NT2/D1 (cell line): ENCODE measurements around the gene TM4SF1.

Source experiments
- DNase-seq: peaks from one replicate; pipeline ENCODE4 v3.0.0-alpha.2; 2011; ENCODE audit warnings: low read depth, low spot score
- H3K27me3 ChIP-seq: 2 replicates; pipeline ENCODE4 v1.6.0; 2011; ENCODE audit warnings: mild to moderate bottlenecking; ENCODE audit not compliant: insufficient read length, insufficient read depth
- H3K36me3 ChIP-seq: 2 replicates; pipeline ENCODE4 v1.6.1; 2011; ENCODE audit warnings: mild to moderate bottlenecking, low read length, mixed read lengths; ENCODE audit not compliant: insufficient read depth, insufficient read length
- H3K4me1 ChIP-seq: 2 replicates; pipeline ENCODE4 v1.5.1; 2011; ENCODE audit not compliant: insufficient read depth, insufficient read length
- H3K4me3 ChIP-seq: 2 replicates; pipeline ENCODE4 v1.5.1; 2011; ENCODE audit warnings: low read depth; ENCODE audit not compliant: insufficient read length
- H3K9ac ChIP-seq: 2 replicates; pipeline ENCODE4 v1.6.0; 2011; ENCODE audit warnings: low read depth; ENCODE audit not compliant: insufficient read length
- H3K9me3 ChIP-seq: 2 replicates; pipeline ENCODE4 v1.5.1; 2011; ENCODE audit warnings: mild to moderate bottlenecking, low read length; ENCODE audit not compliant: insufficient read depth
- SUZ12 ChIP-seq: IDR thresholded peaks from 2 replicates; pipeline ENCODE4 v1.6.1; 2011; ENCODE audit not compliant: insufficient read length, insufficient read depth; ENCODE audit errors: extremely low read depth
- YY1 ChIP-seq: IDR thresholded peaks from 2 replicates; pipeline ENCODE4 v1.6.1; 2011; ENCODE audit not compliant: insufficient read length, insufficient read depth
- ZNF274 ChIP-seq: IDR thresholded peaks from 2 replicates; pipeline ENCODE4 v1.6.1; 2011; ENCODE audit warnings: mild to moderate bottlenecking, low read depth, low read length

Gene TM4SF1

DNA sequence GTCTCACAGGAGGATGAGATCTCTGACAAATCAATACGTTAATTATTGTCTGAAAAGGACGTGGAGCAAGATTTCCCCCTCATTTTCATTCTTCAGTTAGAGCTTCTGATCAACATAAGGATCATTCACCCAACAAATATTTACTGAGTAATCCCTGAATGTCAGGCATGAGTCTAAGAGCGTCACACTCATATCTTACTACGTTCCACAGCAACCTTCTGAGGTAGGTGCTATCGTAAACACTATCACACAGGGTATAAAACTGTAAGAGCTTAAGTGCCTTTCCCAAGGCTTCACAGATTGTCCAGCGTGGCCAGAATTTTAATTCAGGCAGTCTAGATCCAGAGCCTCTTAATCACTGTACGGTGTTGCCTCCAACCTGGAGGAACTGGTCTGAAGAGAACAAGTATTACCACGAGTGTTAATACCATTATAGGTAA lies 10.6 kb upstream of the TM4SF1 start:
- Histone ChIP-seq H3K27me3 (no peaks in the 10 kb centered on the region), H3K9ac (no peak overlapping the region), H3K4me1 (no peaks in the 10 kb centered on the region), H3K9me3 (no peaks in the 10 kb centered on the region; the same call in 1 of the 2 replicates), H3K4me3 (no peak overlapping the region), H3K36me3 (no peaks in the 10 kb centered on the region)
- TF ChIP-seq SUZ12 (no peak), YY1 (no peak), ZNF274 (no peak)
- DNase-seq: no peak

DNA sequence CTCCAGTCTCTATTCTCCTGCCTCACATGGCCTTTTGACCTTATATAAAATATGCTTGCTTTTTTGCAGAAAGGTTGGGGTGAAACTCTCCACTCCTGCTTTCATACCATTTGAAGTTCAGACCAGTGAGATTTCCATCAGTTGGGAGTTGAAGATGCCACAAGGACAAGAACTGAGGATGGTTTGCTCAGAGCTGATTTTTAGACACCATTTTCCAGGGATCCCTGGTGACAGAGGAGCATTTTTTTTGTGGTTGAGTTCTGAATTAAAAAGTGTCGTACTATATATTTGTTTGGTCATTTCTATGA lies 8.8 kb upstream of the TM4SF1 start:
- Histone ChIP-seq H3K9me3 (no peaks in the 10 kb centered on the region; the same call in none of the 2 replicates), H3K9ac (no peak overlapping the region), H3K36me3 (no peaks in the 10 kb centered on the region), H3K27me3 (no peaks in the 10 kb centered on the region), H3K4me3 (no peak overlapping the region), H3K4me1 (no peaks in the 10 kb centered on the region)
- no peak for DNase-seq
- no peak for TF ChIP-seq YY1
- TF ChIP-seq SUZ12: no peak
- TF ChIP-seq ZNF274: no peak

DNA sequence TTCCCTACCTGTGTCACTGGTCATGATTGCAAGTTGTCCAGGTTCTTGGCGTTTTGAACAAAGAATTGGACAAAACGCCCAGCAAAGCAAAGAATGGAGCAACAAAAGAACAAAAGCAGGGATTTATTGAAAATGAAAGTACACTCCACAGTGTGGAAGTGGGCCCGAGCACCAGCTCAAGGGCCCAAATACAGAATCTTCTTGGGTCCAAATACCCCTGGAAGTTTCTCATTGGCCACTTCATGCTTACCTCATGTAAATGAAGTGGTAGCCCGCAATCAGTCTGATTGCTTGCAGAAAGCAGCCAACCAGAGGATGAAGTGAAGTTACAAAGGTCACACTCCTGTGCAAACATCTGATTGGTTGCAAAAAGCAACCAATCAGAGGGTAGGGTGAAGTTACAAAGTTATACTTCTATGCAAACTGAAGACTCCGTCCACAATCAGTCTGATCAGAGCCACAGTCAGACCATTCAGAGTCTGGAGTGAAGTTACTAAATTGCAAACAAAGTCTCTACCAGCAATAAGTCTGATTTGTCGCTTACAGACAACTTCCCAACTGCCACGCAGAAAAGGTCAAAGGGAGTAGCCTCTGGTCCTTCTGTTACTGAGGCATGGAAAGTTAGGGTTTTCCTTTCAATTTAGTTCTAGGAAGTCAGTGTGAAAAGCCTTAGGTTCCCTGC lies 8.3 kb upstream of the TM4SF1 start:
- Histone ChIP-seq H3K27me3 (no peaks in the 10 kb centered on the region), H3K36me3 (no peaks in the 10 kb centered on the region), H3K9ac (no peak overlapping the region), H3K4me1 (no peaks in the 10 kb centered on the region), H3K4me3 (no peak overlapping the region), H3K9me3 (no peaks in the 10 kb centered on the region; the same call in none of the 2 replicates)
- DNase-seq: no peak
- TF ChIP-seq ZNF274 (no peak), SUZ12 (no peak), YY1 (no peak)

DNA sequence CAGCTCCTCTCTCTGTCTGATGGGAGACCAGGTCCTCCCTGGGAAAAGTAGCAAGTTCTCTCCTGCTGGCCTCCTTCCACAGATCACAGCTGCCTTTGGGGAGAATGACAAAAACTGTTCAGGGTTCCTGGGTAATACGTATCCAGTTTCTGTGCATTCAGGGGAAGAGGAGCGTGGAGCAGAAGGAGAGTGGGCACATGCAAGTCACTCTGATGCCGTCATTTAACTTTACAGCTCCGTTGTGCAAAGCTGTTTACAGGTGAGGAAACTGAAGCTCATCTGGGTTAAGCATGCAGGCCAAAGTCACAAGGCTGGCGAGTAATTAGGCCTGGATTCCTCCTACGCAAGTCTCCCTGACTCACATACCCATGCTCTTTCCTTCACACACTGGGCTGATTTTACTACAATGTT lies 7.5 kb upstream of the TM4SF1 start:
- Histone ChIP-seq H3K36me3 (no peaks in the 10 kb centered on the region), H3K4me1 (no peaks in the 10 kb centered on the region), H3K27me3 (no peaks in the 10 kb centered on the region), H3K9me3 (no peaks in the 10 kb centered on the region; the same call in none of the 2 replicates), H3K4me3 (no peak overlapping the region), H3K9ac (no peak overlapping the region)
- DNase-seq: no peak
- TF ChIP-seq SUZ12: no peak
- no peak for TF ChIP-seq ZNF274
- no peak for TF ChIP-seq YY1

DNA sequence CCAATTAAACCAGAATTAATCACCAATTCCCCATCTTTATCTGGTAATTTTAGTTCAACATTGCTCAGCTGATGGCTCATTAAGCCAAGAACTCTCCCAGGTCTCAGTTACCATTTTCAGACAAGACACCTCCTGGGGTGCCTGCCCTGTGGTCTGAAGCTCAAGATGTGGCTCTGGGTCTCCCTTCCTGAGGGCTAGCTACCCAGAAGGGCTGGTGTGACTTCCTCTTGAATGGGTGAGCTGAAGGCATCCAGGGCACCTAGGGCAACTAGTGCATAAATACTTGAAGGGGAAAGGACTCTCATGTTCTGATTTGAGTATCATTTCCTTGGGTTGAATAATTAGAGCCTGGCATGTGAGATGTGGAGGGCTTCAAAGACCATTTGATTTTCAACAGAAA lies 6.7 kb upstream of the TM4SF1 start:
- Histone ChIP-seq H3K36me3 (no peaks in the 10 kb centered on the region), H3K9me3 (no peaks in the 10 kb centered on the region; the same call in 1 of the 2 replicates), H3K9ac (no peak overlapping the region), H3K4me1 (no peaks in the 10 kb centered on the region), H3K27me3 (no peaks in the 10 kb centered on the region), H3K4me3 (no peak overlapping the region)
- DNase-seq: no peak
- TF ChIP-seq YY1 (no peak), SUZ12 (no peak), ZNF274 (no peak)

DNA sequence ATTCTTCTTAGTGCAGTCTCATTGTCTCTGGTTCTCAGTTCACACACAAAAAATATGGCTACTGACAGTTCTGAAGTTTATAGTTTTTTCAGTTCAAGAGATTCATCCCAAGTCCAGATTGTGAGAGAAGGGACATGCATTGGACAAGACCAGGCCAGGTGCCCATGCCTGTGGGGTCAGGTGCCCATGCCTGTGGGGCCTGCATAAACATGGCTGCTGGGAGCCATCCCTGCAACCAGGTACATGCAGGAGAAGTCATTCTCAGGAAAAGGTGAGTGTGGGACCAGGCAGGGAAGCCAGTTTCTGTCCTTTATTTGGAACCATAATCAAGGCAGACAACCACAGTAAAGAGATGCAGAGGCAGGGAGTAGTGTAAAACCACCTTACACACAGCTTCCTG lies 6.3 kb upstream of the TM4SF1 start:
- H3K9me3 ChIP-seq: no peaks in the 10 kb centered on the region; the same call in 1 of the 2 replicates
- no peaks in the 10 kb centered on the region for H3K4me1 ChIP-seq
- H3K27me3 ChIP-seq: no peaks in the 10 kb centered on the region
- H3K4me3 ChIP-seq: no peak overlapping the region
- DNase-seq: no peak
- no peaks in the 10 kb centered on the region for H3K36me3 ChIP-seq
- H3K9ac ChIP-seq: no peak overlapping the region
- TF ChIP-seq YY1 (no peak), ZNF274 (no peak), SUZ12 (no peak)

DNA sequence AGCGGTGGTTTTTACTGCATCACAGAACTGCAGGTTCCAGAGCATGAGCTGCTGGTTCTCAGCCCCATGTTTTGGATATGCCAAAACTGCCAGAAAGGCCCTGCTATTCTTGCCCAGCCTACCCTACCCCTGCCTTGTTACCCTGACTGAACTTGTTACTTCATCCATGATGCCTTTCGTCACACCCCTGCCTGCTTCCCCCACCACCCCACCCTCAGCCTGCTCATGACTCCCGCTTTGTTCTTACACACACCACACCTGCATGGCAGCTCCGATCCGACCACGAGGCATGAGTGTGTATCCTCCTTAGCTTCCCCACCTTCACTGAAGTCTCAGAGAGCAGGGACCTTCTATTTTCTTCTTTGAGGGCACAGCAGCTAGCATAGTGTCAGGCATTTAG lies 5.1 kb upstream of the TM4SF1 start:
- H3K9me3 ChIP-seq: no peaks in the 10 kb centered on the region; the same call in 1 of the 2 replicates
- no peaks in the 10 kb centered on the region for H3K36me3 ChIP-seq
- no peaks in the 10 kb centered on the region for H3K27me3 ChIP-seq
- H3K4me3 ChIP-seq: no peak overlapping the region
- no peak for DNase-seq
- TF ChIP-seq SUZ12 (no peak), ZNF274 (no peak)
- no peak overlapping the region for H3K9ac ChIP-seq
- no peaks in the 10 kb centered on the region for H3K4me1 ChIP-seq
